Endometrium (tissue), 2 donors: ENCODE data around the gene FAM222A.

Experiments used
- FAIRE-seq: peaks from 2 replicates; lab custom pipeline; 2012; peaks lifted over from hg19 to GRCh38; lab: Jason Lieb, UNC
- donor health status: control.
- donor health status: control.

FAM222A gene

DNA sequence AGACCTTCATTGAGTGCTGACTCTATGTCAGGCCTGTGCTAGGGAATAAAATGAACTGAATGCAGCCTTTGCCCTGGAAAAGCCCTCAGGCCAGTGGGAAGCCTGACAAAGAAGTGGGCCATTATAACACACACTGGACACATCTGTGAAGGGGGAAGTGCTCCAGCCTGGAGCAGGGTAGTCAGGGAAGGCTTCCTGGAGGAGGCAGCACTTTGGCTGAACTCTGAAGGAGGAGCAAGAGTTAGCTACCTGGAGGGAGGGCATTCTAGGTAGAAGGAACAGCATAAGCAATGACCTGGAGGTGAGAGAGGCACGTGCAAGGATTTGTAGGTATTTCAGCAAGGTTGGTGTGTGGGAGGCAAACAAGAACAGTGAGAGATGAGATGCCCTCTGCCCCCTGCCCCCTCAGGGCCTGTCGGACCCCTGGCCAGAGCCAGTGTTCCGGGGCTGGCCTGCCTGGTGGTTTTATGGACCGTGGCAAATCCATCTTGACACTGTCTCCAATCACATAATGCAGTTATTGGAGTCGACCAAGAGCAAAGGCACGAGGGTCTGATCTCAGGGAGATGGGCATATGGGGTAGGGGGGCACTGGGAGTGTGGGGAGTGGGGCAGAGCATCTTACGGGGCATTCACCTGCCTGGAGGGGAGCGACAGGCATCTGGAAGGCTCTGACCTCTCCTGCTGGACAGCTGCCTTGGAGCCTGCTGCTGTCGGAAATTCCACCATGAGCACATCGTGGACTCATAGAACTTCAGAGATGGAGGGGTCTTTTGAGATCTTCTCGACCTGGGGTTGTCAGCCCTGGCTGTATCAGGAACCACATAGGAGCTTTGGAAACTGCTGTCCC is 2.7 kb upstream of the FAM222A start:
- no peak for FAIRE-seq

DNA sequence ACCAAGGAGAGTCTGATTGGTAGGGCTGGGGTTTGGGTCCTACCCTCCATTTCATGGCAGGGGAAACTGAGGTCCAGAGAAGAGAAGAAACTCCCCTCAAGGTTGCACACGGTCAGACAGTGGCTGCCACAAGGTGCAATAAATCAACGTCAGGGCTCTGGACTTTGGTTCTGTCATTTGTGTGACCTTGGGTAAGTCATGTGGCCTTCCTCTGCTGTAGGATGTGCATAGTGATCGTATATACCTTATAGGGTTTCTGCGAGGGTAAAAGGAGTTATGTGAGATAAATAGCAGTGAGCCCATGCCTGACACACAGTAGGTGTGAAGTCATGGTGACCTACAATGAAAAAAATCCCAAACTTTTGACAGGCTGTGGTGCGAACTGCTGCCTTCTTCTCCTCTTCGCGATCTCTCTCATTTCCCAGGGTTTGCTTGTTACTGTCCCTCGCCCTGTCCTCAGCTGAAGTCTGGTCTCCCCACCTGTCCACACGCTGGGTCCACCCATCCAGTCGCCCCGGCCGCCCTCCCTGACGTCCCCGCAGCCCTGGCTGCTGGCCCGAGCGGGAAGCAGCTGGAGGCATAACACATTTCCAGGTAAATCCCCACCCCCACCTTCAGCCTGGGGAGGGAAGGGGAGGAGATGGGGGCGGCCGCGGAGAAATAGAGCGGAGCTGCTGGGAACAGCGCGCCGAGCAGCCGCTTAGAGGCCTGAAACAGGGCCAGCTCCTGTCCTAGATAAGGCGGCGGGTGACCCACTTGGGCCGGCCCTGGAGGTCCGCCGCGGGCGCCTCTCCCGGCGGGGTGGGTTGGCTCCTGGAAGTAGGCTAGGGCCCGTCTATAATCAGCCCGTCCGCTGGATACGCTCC is 1.8 kb upstream of the FAM222A start:
- FAIRE-seq = no peak

DNA sequence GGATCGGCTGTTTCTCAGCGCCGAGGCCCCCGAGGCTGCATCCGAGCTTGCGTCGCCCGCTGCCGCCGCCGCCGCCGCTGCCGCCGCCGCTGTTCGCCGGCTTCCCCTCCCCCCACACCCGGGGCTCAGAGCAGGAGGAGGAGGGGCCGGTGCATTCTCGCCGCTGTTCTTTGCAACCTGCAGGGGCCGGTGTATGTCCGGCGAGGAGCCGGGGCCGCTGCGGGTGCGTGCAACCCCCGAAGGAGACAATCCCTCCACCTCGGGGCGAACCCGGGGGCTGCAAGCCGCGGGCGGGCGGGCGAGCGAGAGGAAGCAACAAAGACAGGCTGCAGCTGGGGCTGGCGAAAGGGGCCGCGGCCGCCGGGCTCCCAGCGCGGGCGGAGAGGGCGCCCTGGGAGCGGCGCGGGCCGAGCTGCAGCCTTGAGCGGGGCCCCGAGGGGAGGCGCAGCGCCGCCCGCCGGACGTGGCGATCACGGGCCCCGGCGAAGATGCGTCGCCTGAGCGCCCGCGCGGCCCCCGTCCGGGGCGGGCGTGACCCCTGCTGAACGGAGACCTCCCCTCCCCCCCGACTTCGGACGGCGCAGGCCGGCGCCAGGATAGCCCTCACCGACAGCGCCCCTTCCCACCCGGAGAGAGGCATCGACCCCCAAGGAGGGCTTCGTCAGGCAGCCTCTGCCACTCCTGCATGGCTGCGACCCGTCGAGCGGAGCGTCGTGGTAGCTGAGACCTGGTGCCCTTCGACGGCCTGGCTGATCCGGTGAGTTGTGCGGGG is 702 bp downstream of the FAM222A start:
- no peak for FAIRE-seq

DNA sequence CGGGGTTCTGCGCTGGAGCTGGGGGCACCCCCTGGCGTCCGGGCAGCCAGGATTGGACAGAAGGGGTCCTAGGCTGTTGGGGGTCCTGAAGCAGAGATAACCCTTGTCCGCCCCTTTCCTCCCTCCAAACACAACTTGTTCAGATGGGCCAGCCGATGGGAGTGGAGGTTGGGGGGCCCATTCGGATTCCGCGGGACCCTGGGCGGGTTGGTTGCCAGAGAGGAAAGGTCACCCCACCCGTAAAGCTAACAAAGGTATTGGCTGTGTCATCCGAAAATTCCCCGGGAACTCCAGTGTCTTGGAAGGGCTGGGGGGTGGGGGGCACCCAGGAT is 1.3 kb downstream of the FAM222A start:
- FAIRE-seq = no peak

DNA sequence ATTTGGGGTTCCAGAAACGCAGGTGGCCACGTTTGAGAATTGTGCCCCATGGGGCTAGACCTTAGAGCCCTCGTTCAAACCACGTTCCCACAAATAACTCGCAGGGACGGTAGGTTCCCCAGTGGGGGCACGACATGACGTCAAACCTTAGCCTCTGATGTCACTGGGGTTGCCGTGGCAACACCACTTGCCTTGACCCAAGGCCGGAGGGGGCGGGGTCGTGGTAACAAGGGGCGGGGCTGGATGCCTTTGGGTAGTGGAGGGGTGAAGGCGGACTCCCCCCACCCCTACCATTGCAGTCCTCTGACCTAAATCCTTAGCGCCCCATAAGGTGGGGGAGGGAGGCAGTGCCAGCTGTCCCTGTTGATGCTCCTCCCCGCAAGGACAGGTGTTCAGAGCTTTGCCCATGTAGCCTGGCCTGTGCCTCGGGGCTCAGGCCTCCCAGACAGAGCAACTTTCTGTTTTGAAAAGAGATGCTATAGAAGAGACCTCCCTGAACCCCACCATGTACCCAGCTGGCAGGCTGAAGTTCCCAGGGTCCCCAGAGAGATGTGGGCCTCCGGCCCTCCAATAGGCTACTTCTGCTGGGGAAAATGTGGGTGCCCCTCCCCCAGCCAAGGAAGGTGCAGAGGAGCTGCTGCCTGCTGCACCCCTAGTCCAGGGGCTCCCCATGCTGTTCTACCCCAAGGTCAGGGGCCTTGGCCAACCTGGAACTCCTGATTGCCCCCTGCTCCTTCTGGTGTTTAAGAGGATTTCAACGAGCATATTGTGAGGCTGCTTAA is 1.9 kb downstream of the FAM222A start:
- no peak for FAIRE-seq

DNA sequence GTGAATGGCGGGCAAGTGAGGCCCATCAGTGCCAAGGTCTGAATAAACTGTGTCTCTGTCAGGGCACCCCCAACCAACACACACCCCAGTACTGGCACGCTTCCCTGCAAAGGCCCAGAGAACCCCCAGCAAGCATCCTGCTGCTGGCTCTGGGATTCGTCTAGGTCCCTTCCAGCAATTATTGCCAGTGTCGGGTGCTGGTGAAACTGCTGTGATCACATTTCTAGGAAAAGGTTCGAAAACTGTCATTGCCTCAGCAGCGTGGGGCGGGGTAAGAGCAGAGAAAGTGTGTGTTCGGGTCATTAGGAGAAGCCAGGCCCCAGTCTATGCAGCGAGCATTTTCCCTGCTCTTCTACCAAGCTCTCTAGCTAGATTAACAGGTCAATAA is 2.5 kb downstream of the FAM222A start:
- no peak for FAIRE-seq

DNA sequence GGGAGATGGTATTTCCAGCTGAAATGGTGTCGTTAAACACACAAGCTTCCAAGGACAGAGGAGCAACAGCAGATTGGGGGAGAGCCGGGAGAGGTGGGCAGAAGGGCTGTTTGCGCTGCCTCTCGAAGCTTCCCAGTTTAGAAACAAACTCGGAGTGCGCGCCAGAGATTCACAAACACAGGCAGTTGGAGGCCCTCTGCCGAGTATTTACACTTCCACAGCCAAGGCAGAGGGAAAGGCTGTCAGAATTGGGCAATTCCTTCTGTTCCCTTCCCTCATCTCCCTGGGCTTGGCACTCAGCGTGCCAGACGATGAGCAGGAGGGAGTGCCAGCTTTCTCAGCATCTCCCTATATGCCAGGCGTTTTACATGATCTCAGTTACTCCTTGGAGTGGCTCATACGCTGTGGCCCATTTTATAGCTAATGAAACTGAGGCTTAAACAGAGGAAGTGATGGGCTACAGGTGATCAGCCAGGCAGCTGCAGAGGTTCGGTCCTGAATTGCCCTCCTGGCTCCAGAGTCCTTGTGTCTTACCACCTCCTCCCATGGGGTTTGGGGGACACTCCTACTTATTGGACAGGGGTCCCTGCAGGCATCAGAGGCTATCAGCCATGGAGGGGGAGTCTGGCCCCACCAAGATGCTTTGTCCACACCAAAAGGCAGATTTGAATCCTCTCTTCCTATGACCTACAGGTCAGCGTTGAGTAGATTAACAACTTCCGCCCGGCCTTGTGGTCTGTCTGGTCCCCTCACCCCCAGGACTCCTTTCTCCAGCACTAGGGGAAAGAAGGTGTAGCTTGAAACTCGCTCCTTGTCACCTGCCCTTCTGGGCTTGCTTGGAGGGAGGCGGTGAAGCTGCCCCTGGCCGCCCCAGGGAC is 3.1 kb downstream of the FAM222A start:
- FAIRE-seq = no peak

DNA sequence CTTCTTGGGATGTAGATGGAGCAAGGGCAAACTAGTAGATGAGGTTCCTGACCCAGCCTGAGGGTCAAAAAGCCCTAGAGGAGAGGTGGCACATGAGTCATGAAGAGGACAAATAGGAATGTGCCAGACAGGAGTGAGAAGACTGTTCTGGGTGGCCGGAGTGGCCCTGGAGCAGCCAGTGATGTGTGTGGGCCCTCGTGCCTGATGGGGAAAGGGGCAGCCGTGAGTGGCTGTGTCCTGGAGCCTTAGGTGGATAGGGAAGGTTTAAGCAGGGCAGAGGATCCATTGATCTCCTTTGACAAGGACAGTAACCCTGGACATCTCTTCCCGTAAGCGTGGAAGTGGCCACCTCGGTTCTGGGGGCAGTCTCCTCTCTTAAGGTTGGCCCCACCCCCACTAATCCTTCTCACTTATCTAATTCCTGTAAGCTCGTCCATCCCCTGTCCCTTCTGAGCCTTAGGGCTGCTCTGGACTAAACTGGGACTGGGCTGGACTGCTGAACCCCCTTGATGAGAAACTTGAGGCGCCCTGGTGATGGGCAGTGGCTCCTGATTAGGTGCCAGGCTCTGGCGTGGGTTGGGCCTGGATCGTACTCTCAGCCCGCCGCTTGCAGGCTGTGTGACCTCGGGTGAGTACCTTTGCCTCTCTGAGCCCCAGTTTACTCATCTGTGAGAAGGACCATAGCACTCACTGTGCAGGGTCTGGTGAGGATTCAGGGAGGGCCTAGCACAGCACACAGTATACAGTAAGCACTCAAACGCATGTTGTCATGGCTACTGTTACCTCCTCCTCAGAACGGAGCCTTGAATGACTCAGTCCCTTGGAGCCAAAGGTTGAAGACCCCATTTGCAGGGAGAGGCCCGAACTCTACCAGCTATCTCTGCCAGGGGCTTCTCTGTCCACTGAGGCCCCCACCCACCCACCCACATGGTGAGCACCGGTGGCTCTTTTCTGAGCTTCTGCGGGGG is 4.0 kb downstream of the FAM222A start:
- FAIRE-seq = no peak

DNA sequence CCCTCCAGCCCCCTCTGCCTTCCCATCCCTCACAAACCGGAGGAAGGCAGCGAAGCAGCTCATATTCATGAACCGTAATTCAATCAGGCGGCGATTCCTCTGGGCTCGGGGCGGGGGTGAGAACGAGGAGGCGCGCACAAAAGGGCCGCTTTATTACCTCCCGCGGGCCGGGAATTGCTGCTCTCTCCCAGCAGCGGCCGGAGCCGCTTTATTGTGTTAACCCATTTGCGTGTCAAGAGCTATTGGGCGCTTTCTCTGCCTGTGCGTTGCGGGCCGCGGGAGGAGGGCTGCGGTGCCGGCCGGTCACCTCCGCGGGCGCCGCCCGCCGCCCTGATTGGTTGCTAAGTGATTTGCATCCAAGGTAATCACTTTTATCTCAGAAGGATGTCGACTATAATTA is 4.8 kb downstream of the FAM222A start:
- FAIRE-seq = no peak

DNA sequence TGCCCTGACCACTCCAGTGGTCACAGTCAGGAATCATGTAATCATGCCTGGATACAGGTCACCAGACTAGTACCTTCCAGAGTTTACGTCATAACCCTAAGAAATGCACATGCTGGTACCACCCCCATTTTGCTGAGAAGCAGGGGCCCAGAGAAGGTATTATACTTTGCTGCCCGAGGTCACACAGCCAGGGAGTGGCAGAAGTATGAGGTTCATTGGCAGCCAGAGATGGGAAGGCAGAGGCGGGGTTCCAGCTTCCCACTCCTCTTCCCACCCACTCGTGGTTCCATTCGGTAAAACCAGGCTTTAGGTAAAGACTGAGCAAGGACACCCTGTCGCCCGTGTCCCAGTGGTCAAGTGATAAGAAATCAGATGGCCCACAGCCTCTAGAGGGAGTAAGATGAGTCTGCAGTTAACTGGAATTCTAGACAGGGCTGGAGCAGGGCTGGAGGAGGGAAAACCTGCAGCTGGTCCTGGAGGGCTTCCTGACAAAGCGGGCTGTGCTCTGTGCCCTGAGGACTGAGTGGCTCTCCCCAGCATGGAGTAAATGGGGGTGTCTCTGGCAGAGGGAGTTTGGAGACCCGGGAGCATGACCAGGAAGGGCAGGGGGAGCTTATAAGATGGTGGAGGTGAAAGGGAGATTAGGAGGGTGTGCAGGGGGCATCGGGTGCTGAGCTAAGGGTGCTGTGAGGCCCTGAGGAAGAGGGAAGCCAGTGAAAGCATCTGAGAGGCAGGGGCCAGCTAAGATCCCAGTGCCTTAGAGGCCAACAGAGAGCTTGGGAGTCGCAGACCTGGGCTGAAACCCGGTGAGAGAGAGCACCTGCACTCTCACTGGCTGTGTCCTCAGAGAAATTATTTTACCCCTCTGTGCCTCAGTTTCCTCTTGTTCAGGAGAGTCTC is 5.7 kb downstream of the FAM222A start:
- no peak for FAIRE-seq

DNA sequence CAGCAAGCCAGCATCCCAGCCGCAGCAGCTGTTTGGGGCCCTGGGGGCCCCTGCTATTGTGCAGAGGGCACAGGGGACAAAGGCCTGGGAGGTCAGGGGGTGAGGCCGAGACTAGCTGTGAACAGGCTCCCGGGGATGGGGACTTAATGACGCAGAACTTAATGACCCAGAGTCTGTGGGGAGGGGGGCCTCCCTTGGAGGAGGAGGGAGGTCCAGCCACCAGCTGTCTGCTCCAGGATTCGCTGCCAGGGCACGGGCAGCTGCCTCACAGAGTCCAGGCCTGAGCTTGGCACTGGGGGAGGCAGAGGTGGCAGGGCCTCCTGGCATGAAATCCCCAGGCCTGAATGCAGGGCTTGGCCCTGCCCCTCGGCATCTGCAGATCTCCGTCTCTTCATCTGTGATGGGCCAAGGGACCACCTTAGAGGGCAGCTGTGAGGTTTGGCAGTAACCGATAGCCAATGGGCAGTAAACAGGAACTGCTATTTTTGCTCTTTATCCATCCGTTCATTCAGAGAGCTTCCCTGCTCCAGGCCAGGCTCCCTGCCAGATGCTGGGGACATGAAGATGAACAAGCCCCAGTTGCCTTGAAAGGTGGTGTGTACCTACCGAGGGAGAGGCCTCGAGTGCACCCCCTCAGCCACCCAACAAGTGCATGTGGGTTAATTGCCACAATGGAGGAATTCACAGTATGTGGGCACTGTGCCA is 6.7 kb downstream of the FAM222A start:
- FAIRE-seq = no peak

DNA sequence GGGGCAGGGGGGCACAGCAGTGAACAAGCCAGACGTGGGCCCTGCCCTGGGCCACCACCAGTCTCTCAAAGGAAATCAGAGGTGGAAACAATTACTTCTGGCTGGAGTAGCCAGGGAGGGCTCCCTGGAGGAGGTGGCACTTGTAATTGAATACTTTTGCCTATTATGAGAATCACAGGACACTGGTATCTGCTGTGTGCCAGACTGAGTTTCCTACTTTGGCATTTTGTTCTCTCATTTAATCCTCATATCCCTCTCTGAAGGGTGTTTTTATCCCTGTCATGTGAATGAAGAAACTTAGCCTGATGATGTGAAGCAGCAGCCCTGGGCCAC is 7.2 kb downstream of the FAM222A start:
- FAIRE-seq = no peak

DNA sequence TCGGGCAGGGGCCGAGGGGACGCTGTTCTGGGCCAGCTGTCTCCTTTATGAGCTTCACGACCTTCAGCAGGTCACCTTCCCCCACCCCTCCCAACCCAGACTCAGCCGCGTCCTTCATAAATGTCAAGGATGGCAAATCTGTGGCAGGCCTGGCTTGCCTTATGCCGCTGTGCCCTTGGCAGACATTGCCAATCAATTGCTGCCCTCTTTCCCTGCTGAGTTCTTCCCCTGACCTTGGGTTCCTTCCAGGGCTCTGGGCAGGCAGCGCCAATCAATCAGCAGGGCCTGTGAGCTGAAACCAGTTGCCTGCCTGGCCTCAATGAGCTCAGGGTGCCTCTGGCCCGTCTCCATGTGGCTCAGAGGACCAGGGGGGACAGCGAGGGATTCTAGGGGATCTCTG is 7.7 kb downstream of the FAM222A start:
- no peak for FAIRE-seq

DNA sequence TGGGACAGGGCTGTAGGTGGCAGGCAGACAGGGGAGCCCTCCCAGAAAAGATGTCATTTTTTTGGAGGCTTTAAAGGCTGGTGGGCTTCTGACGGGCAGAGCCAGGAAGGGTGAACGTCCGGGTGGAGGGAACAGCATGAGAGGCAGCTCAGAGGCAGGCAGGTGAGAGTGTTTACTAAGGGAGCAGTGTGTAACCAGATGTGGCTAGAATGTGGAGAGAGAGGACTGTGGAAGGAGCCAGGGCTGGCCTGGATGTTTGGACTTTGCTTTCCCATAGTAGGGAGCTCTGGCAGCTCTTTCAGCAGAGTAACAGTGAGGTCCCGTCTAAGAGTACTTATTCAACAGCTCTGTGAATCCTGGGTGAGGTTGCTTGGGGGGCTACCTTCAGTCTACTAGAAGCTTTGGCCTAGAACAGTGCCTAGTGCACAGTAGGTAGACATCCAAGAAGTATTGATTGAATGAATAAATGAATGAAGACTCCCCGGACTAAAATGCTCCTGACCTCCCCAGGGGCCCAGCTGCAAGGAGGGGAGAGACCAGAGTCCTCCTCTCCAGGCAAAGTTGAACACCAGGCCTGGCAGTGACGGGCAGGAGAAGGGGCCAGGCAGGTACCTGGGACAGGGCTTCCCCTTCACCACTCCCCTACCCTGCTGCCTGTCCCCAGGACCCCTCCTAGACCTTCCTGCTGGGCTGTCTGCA is 8.5 kb downstream of the FAM222A start:
- FAIRE-seq = no peak

DNA sequence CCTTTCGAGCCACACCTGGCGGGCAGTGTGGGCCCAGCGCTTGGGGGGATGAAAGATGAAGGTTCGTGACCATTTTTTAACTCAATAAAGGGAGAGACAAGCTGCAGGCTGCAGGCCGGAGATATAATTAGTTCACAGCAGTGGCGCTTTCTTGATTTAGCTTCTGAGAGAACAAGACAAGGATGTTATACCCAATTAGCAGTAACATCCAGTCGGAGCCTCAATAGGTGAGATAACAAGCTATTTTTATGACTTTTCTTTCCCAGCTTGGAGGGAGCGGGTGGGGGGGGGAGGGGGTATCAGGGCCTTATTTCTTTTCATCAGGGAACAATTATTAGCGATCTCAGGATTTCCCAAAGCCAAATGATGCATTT is 9.1 kb downstream of the FAM222A start:
- FAIRE-seq = no peak

DNA sequence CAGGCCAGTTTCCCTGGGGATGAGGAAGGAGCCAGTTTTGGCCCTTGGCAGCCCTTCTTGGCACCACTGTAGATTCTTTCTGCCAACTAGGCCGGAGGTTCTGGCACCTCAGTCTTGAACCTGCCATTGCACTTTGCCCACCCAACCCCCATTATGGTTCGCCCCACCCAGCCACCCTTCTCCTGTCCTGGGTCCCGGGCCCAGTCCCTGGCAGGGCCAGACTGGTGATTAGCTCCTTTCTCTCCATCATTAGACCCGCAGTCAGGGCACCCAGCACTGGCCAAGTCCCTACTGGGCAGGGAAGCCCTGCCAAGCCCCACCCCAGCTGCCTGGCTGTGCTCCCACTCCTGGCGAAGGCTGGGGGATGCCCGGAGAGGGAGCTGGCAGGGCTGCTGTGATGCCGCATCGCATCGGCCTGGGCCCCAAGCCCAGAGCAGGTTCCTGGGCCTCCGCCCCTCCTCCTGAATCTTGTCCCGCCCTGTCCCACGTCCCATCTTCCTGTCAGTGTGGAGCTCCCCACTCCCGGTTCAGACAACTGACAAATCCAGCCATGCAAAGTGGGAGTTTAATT is 9.8 kb downstream of the FAM222A start:
- no peak for FAIRE-seq

DNA sequence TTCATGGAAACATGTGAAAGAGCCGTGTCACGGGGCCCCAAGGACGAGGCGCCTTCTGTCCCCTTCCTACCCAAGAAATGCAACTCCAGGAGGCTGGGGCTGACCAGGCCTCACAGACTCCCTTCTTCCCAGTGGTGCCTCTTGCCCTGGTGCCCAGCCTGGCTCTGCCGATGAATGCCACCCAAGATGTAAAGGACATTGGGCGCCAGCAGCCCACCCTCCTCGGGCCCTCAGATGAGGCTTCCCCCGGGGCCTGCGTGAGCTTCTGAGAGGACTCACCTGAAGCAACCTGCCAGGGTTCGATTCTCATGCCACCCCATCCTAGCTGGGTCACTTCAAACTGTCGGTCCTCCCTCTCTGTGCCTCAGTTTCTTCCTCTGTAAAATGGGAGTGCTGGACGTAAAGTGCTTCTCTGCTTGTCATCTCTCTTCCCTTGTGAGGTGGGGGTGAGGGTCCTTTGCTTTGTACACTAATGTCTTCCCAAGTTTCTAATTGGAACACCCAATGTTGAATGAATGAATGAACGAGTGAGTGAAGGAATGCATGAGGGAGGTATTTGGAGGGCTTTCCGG is 10.8 kb downstream of the FAM222A start:
- FAIRE-seq = no peak
